GM23338 (cell line): ENCODE measurements around the gene MARCKS. TPM values are rescaled to one million over a fixed set of nuclear protein-coding genes. Genes with fewer than 3 reads are reported as not detected.

Source experiments
- ATAC-seq: fragments of 200-7000 bp; cut with Tn5 transposase; 3 replicates; pipeline ENCODE4 v1.9.1; 2020
- DNase-seq: peaks from one replicate; pipeline ENCODE4 v3.0.0-alpha.2; 2015; ENCODE audit warnings: low spot score
- H2AFZ ChIP-seq: fragments of 200-600 bp; sonication (generic); 2 replicates; pipeline ENCODE4 v1.8.0; 2016; ENCODE audit warnings: antibody characterized with exemption, mild to moderate bottlenecking, moderate library complexity
- H3F3A ChIP-seq: fragments of 200-600 bp; sonication (generic); replicated peaks from 2 replicates; pipeline ENCODE4 v1.8.0; 2017; ENCODE audit warnings: antibody characterized with exemption, mixed run types, low read depth
- H3K27ac ChIP-seq: fragments of 200-600 bp; sonication (generic); 2 replicates; pipeline ENCODE4 v1.6.1; 2016; ENCODE audit warnings: low read depth
- H3K27me3 ChIP-seq: fragments of 200-600 bp; sonication (generic); 2 replicates; pipeline ENCODE4 v1.8.0; 2016; ENCODE audit warnings: mild to moderate bottlenecking, mixed run types, moderate library complexity; ENCODE audit not compliant: insufficient read depth
- H3K36me3 ChIP-seq: fragments of 200-600 bp; sonication (generic); 2 replicates; pipeline ENCODE4 v1.8.0; 2016; ENCODE audit warnings: mild to moderate bottlenecking; ENCODE audit not compliant: insufficient read depth
- H3K4me1 ChIP-seq: fragments of 200-600 bp; sonication (generic); 2 replicates; pipeline ENCODE4 v1.8.0; 2016; ENCODE audit warnings: mild to moderate bottlenecking, moderate library complexity; ENCODE audit not compliant: insufficient read depth
- H3K4me2 ChIP-seq: fragments of 200-600 bp; sonication (generic); 2 replicates; pipeline ENCODE4 v1.7.1; 2017; ENCODE audit warnings: mixed run types
- H3K4me3 ChIP-seq: fragments of 200-600 bp; sonication (generic); 2 replicates; pipeline ENCODE4 v1.6.1; 2016; ENCODE audit warnings: mixed run types
- H3K79me2 ChIP-seq: fragments of 200-600 bp; sonication (generic); replicated peaks from 2 replicates; pipeline ENCODE4 v1.8.0; 2017; ENCODE audit warnings: mild to moderate bottlenecking; ENCODE audit not compliant: insufficient read depth
- H3K9me2 ChIP-seq: fragments of 200-600 bp; sonication (generic); 2 replicates; pipeline ENCODE4 v1.8.0; 2017; ENCODE audit not compliant: insufficient read depth
- H4K20me1 ChIP-seq: fragments of 200-600 bp; sonication (generic); replicated peaks from 2 replicates; pipeline ENCODE4 v1.8.0; 2017; ENCODE audit warnings: mild to moderate bottlenecking; ENCODE audit not compliant: insufficient read depth
- H3K27ac Mint-ChIP-seq: 2 replicates; pipeline ENCODE4 v1.8.0; 2020; ENCODE audit warnings: inconsistent platforms, mild to moderate bottlenecking, moderate library complexity, mixed read lengths
- H3K27me3 Mint-ChIP-seq: 3 replicates; pipeline ENCODE4 v1.8.0; 2022; ENCODE audit warnings: low read depth, mild to moderate bottlenecking, moderate library complexity, mixed read lengths, inconsistent platforms; ENCODE audit not compliant: insufficient read depth, poor library complexity
- H3K36me3 Mint-ChIP-seq: 3 replicates; pipeline ENCODE4 v1.8.0; 2021; ENCODE audit warnings: low read depth, mild to moderate bottlenecking, inconsistent platforms, moderate library complexity, mixed read lengths
- H3K4me1 Mint-ChIP-seq: 3 replicates; pipeline ENCODE4 v1.8.0; 2020; ENCODE audit warnings: mild to moderate bottlenecking, inconsistent platforms, mixed read lengths
- H3K4me3 Mint-ChIP-seq: 3 replicates; pipeline ENCODE4 v1.8.0; 2021; ENCODE audit warnings: moderate library complexity, mild to moderate bottlenecking, inconsistent platforms, mixed read lengths
- H3K9me3 Mint-ChIP-seq: 3 replicates; pipeline ENCODE4 v1.8.0; 2020; ENCODE audit warnings: moderate library complexity, mild to moderate bottlenecking, inconsistent platforms, mixed read lengths
- ETS1 ChIP-seq: IDR thresholded peaks from 2 replicates; pipeline ENCODE4 v1.6.1; 2016; ENCODE audit warnings: antibody characterized with exemption
- JUNB ChIP-seq: IDR thresholded peaks from one replicate; pipeline ENCODE4 v1.6.1; 2016; ENCODE audit warnings: antibody characterized with exemption; ENCODE audit not compliant: unreplicated experiment
- NANOG ChIP-seq: IDR thresholded peaks from 2 replicates; pipeline ENCODE4 v1.6.1; 2016; ENCODE audit warnings: antibody characterized with exemption, borderline replicate concordance
- ZNF114 ChIP-seq: fragments of 250-450 bp; sonication (Bioruptor Pico); IDR thresholded peaks from 2 replicates; pipeline ENCODE4 v1.5.0; 2020; ENCODE audit warnings: mild to moderate bottlenecking, moderate library complexity
- ZNF462 ChIP-seq: fragments of 250-450 bp; sonication (Bioruptor Pico); IDR thresholded peaks from 2 replicates; pipeline ENCODE4 v1.5.0; 2020; ENCODE audit warnings: mild to moderate bottlenecking, moderate library complexity
- polyA plus RNA-seq: library from polyadenylated mRNA; unstranded; fragments of >200 nt; fragmentation: Nextera tagmentation; extraction: Ambion mirVana; gene quantifications from 2 replicates; pipeline ENCODE4 v1.2.1, GENCODE V29; 2016
- total RNA-seq: library from RNA; depleted of rRNA; stranded (reverse); fragments of >200 nt; shearing (Covaris generic); gene quantifications from 2 replicates; pipeline ENCODE4 v1.2.3, GENCODE V29; 2014

MARCKS gene
- total and polyA plus RNA-seq, 2 experiments from 2014 or later: 71.5 to 85.9 TPM

GRCh38 chr6:113809826-113810225 lies 47.3 kb upstream of the MARCKS start (continued):
- no peak for TF ChIP-seq ZNF114
- TF ChIP-seq NANOG: no peak

GRCh38 chr6:113813142-113813541 lies 44.0 kb upstream of the MARCKS start:
- H3K4me2 ChIP-seq: no peak overlapping the region
- no peak for DNase-seq
- H3K27ac ChIP-seq: no peak overlapping the region
- H3K4me3 ChIP-seq: no peak overlapping the region
- no peak overlapping the region for H3K4me3 Mint-ChIP-seq
- H3K36me3 ChIP-seq: no peaks in the 10 kb centered on the region
- ATAC-seq: no peak
- H3K9me3 Mint-ChIP-seq: no peaks in the 10 kb centered on the region; the same call in 2 of the 3 replicates
- no peak for TF ChIP-seq JUNB
- no peak overlapping the region for H3K27ac Mint-ChIP-seq
- 0 out of 2 replicates have a peak overlapping the region, but pooled peaks have one; percentile 70 for H2AFZ ChIP-seq
- H3K79me2 ChIP-seq: no peaks in the 10 kb centered on the region
- no peaks in the 10 kb centered on the region for H3K4me1 ChIP-seq
- H3K36me3 Mint-ChIP-seq: no peaks in the 10 kb centered on the region
- peaks cover 2% of the 10 kb centered on the region for H3K27me3 Mint-ChIP-seq
- H3K9me2 ChIP-seq: 0 out of 2 replicates have a peak, but pooled peaks cover 3% of the 10 kb centered on the region
- no peaks in the 10 kb centered on the region for H3F3A ChIP-seq
- H3K4me1 Mint-ChIP-seq: peaks cover 3% of the 10 kb centered on the region; the same call in 1 of the 3 replicates
- H3K27me3 ChIP-seq: no peaks in the 10 kb centered on the region
- no peaks in the 10 kb centered on the region for H4K20me1 ChIP-seq

GRCh38 chr6:113818578-113818977 lies 38.6 kb upstream of the MARCKS start:
- H3K79me2 ChIP-seq: no peaks in the 10 kb centered on the region
- DNase-seq: no peak
- no peak overlapping the region for H3K4me3 ChIP-seq
- no peaks in the 10 kb centered on the region for H3K36me3 ChIP-seq
- Mint-ChIP-seq H3K27me3 (peaks cover 2% of the 10 kb centered on the region), H3K4me3 (no peak overlapping the region), H3K36me3 (no peaks in the 10 kb centered on the region), H3K4me1 (no peaks in the 10 kb centered on the region), H3K27ac (no peak overlapping the region), H3K9me3 (no peaks in the 10 kb centered on the region; the same call in 2 of the 3 replicates)
- no peak for TF ChIP-seq ETS1
- no peak for TF ChIP-seq ZNF462 (CRISPR knock-in tag)
- no peaks in the 10 kb centered on the region for H3K4me1 ChIP-seq
- no peaks in the 10 kb centered on the region for H4K20me1 ChIP-seq
- no peak overlapping the region for H3K27ac ChIP-seq
- H3K27me3 ChIP-seq: no peaks in the 10 kb centered on the region
- no peaks in the 10 kb centered on the region for H3K9me2 ChIP-seq
- no peak overlapping the region for H3K4me2 ChIP-seq
- H2AFZ ChIP-seq: no peak overlapping the region
- H3F3A ChIP-seq: no peaks in the 10 kb centered on the region
- no peak for ATAC-seq
